Measurements from ENCODE around the gene LRP1-AS. TPM values are rescaled to one million over a fixed set of nuclear protein-coding genes. Genes with fewer than 3 reads are reported as not detected.

The LRP1-AS gene
- total RNA-seq, 1 donor from 2014 or later = not detected

- Histone ChIP-seq H3K27me3 (no peaks in the 10 kb centered on the region), H3K4me1 (peaks cover 24% of the 10 kb centered on the region), H3K27ac (no peak overlapping the region), H3K4me3 (no peak overlapping the region), H3K36me3 (peaks cover 0 to 76% of the 10 kb centered on the region in 2 donors), H3K9me3 (no peaks in the 10 kb centered on the region)
- intact Hi-C loops (cut with DNase I) = no loop called here
- TF ChIP-seq POLR2A (IDR thresholded peaks at IDR 0.05) (no peak), CTCF (IDR thresholded peaks at IDR 0.05) (no peak), POLR2AphosphoS5 (IDR thresholded peaks at IDR 0.05; ENCODE audit: insufficient read depth in 1 of 2, low read depth in 1 of 2) (no peak)
- no peak for DNase-seq (ENCODE audit: extremely low spot score in 2 of 2)
Observed at GRCh38 chr12:57185403-57185802, 38.0 kb upstream of the LRP1-AS start.

GRCh38 chr12:57183939-57184725, 36.7 kb upstream of the LRP1-AS start:
- Histone ChIP-seq H3K27ac (no peak overlapping the region), H3K9me3 (no peaks in the 10 kb centered on the region), H3K4me1 (peaks cover 30% of the 10 kb centered on the region), H3K27me3 (no peaks in the 10 kb centered on the region), H3K36me3 (peaks cover 0 to 82% of the 10 kb centered on the region in 2 donors), H3K4me3 (no peak overlapping the region)
- intact Hi-C loops (cut with DNase I) = loop anchor here (2.0 kb wide), 1 partner anchor 59 kb away; no protein-coding TSS in a partner anchor
- no peak for DNase-seq (ENCODE audit: extremely low spot score in 2 of 2)
- no peak for TF ChIP-seq POLR2AphosphoS5 (IDR thresholded peaks at IDR 0.05; ENCODE audit: insufficient read depth in 1 of 2, low read depth in 1 of 2)
- TF ChIP-seq POLR2A (IDR thresholded peaks at IDR 0.05) = no peak
- no peak for TF ChIP-seq CTCF (IDR thresholded peaks at IDR 0.05)

- Histone ChIP-seq H3K9me3 (no peaks in the 10 kb centered on the region), H3K27ac (peak overlapping the region; percentile 27), H3K27me3 (no peaks in the 10 kb centered on the region), H3K36me3 (peaks cover 0 to 82% of the 10 kb centered on the region in 2 donors), H3K4me3 (no peak overlapping the region), H3K4me1 (peaks cover 30% of the 10 kb centered on the region)
- DNase-seq (ENCODE audit: extremely low spot score in 2 of 2) = no peak
- TF ChIP-seq CTCF (IDR thresholded peaks at IDR 0.05) = peak; percentile 73 to 95 (median 93)
- no peak for TF ChIP-seq POLR2A (IDR thresholded peaks at IDR 0.05)
- peak; percentile 38 to 69 for TF ChIP-seq POLR2AphosphoS5 (IDR thresholded peaks at IDR 0.05; ENCODE audit: insufficient read depth in 1 of 2, low read depth in 1 of 2)
- intact Hi-C loops (cut with DNase I) = loop anchor here (2.0 kb wide), 1 partner anchor 58 kb away; no protein-coding TSS in a partner anchor
Observed at GRCh38 chr12:57182918-57183575, 35.6 kb upstream of the LRP1-AS start.

GRCh38 chr12:57181561-57182155, 34.2 kb upstream of the LRP1-AS start:
- Histone ChIP-seq H3K36me3 (peaks cover 0 to 82% of the 10 kb centered on the region in 2 donors), H3K27me3 (no peaks in the 10 kb centered on the region), H3K4me3 (no peak overlapping the region), H3K4me1 (peaks cover 35% of the 10 kb centered on the region), H3K27ac (peak overlapping the region; percentile 27), H3K9me3 (no peaks in the 10 kb centered on the region)
- TF ChIP-seq CTCF (IDR thresholded peaks at IDR 0.05) (no peak), POLR2A (IDR thresholded peaks at IDR 0.05) (no peak)
- intact Hi-C loops (cut with DNase I) = loop anchor here (2.0 kb wide), 1 partner anchor 57 kb away; no protein-coding TSS in a partner anchor
- DNase-seq (ENCODE audit: extremely low spot score in 2 of 2) = no peak

All from vagina (tissue), 2 donors.